Measurements from ENCODE around the gene MYLK4. TPM values are rescaled to one million over a fixed set of nuclear protein-coding genes. Genes with fewer than 3 reads are reported as not detected.

The MYLK4 gene
- total RNA-seq, 1 donor from 2014 or later: 0.65 TPM

- peaks cover 40% of the 10 kb centered on the region for H3K4me1 Mint-ChIP-seq (ENCODE audit: unreplicated experiment)
- H3K36me3 Mint-ChIP-seq: peaks cover 4% of the 10 kb centered on the region
- H3K27ac Mint-ChIP-seq: peak overlapping the region; percentile 75
These were observed 117.0 kb downstream of the MYLK4 start for GRCh38 chr6:2633736-2634135.

GRCh38 chr6:2632976-2633584 is 117.6 kb downstream of the MYLK4 start:
- Mint-ChIP-seq H3K27me3 (no peaks in the 10 kb centered on the region), H3K9me3 (peaks cover 2% of the 10 kb centered on the region), H3K4me3 (no peak overlapping the region), H3K4me1 (ENCODE audit: unreplicated experiment) (peaks cover 46% of the 10 kb centered on the region), H3K36me3 (peaks cover 4% of the 10 kb centered on the region), H3K27ac (peak overlapping the region; percentile 75)
- no peak for TF ChIP-seq CTCF (conservative IDR thresholded peaks at IDR 0.05)
- no peak for DNase-seq (ENCODE audit: extremely low spot score, unreplicated experiment)

More at GRCh38 chr6:2633736-2634135, 117.0 kb downstream of the MYLK4 start:
- TF ChIP-seq CTCF (conservative IDR thresholded peaks at IDR 0.05): no peak
- DNase-seq (ENCODE audit: extremely low spot score, unreplicated experiment): no peak
- no peaks in the 10 kb centered on the region for H3K9me3 Mint-ChIP-seq
- no peaks in the 10 kb centered on the region for H3K27me3 Mint-ChIP-seq
- H3K4me3 Mint-ChIP-seq: peak overlapping the region; percentile 76

GRCh38 chr6:2632368-2632767 is 118.4 kb downstream of the MYLK4 start:
- no peak overlapping the region for H3K27ac Mint-ChIP-seq
- TF ChIP-seq CTCF (conservative IDR thresholded peaks at IDR 0.05): no peak
- peaks cover 46% of the 10 kb centered on the region for H3K4me1 Mint-ChIP-seq (ENCODE audit: unreplicated experiment)
- peaks cover 3% of the 10 kb centered on the region for H3K9me3 Mint-ChIP-seq
- H3K27me3 Mint-ChIP-seq: no peaks in the 10 kb centered on the region
- H3K4me3 Mint-ChIP-seq: no peak overlapping the region
- H3K36me3 Mint-ChIP-seq: peaks cover 4% of the 10 kb centered on the region
- no peak for DNase-seq (ENCODE audit: extremely low spot score, unreplicated experiment)

- Mint-ChIP-seq H3K27ac (peak overlapping the region; percentile 70), H3K9me3 (peaks cover 3% of the 10 kb centered on the region), H3K4me1 (ENCODE audit: unreplicated experiment) (peaks cover 54% of the 10 kb centered on the region), H3K27me3 (no peaks in the 10 kb centered on the region), H3K4me3 (no peak overlapping the region), H3K36me3 (peaks cover 4% of the 10 kb centered on the region)
- no peak for DNase-seq (ENCODE audit: extremely low spot score, unreplicated experiment)
- no peak for TF ChIP-seq CTCF (conservative IDR thresholded peaks at IDR 0.05)
These were observed 119.7 kb downstream of the MYLK4 start for GRCh38 chr6:2630891-2631571.

- H3K27me3 Mint-ChIP-seq: no peaks in the 10 kb centered on the region
- no peak for TF ChIP-seq CTCF (conservative IDR thresholded peaks at IDR 0.05)
- H3K4me1 Mint-ChIP-seq (ENCODE audit: unreplicated experiment): peaks cover 55% of the 10 kb centered on the region
- peaks cover 4% of the 10 kb centered on the region for H3K36me3 Mint-ChIP-seq
- H3K27ac Mint-ChIP-seq: peak overlapping the region; percentile 70
- peaks cover 3% of the 10 kb centered on the region for H3K9me3 Mint-ChIP-seq
- no peak overlapping the region for H3K4me3 Mint-ChIP-seq
- no peak for DNase-seq (ENCODE audit: extremely low spot score, unreplicated experiment)
These were observed 120.4 kb downstream of the MYLK4 start for GRCh38 chr6:2630359-2630758.

Data from type B pancreatic cell (in vitro differentiated cells).